ENCODE results near the gene ST6GALNAC5.

GRCh38 chr1:76909311-76909710, 42.0 kb downstream of the ST6GALNAC5 start:
- no peak for TF ChIP-seq POLR2A (IDR thresholded peaks at IDR 0.05)
- TF ChIP-seq, protein P1, sequence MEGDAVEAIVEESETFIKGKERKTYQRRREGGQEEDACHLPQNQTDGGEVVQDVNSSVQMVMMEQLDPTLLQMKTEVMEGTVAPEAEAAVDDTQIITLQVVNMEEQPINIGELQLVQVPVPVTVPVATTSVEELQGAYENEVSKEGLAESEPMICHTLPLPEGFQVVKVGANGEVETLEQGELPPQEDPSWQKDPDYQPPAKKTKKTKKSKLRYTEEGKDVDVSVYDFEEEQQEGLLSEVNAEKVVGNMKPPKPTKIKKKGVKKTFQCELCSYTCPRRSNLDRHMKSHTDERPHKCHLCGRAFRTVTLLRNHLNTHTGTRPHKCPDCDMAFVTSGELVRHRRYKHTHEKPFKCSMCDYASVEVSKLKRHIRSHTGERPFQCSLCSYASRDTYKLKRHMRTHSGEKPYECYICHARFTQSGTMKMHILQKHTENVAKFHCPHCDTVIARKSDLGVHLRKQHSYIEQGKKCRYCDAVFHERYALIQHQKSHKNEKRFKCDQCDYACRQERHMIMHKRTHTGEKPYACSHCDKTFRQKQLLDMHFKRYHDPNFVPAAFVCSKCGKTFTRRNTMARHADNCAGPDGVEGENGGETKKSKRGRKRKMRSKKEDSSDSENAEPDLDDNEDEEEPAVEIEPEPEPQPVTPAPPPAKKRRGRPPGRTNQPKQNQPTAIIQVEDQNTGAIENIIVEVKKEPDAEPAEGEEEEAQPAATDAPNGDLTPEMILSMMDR (IDR thresholded peaks at IDR 0.05): no peak

Measured in sigmoid colon (tissue), 3 donors.